ENCODE results near the gene MAPK12. TPM values are rescaled to one million over a fixed set of nuclear protein-coding genes. Genes with fewer than 3 reads are reported as not detected.

MAPK12 gene
- total RNA-seq, 1 experiment from 2014 or later = 86.7 TPM

- ChIA-PET RAD21 (ENCODE audit: low non-redundant PET in 1 of 2, low total read pairs in 2 of 2, uncharacterized antibody in 2 of 2, unreplicated experiment in 2 of 2) (no interaction called here), CTCF (no interaction called here), POLR2A (no interaction called here)
- no peak for TF ChIP-seq JUND (IDR thresholded peaks at IDR 0.05)
- peak in 1 of 3 experiments; percentile 38; a peak in 2 of 6 replicates for TF ChIP-seq CTCF (IDR thresholded peaks at IDR 0.05 in 2 of 3, conservative IDR thresholded peaks at IDR 0.05 in 1 of 3; ENCODE audit: borderline replicate concordance in 1 of 3, insufficient read depth in 1 of 3, low read depth in 2 of 3, low read length in 2 of 3)
- Histone ChIP-seq H4K20me1 (ENCODE audit: insufficient read depth) (no peaks in the 10 kb centered on the region), H3K9me3 (ENCODE audit: control insufficient read depth in 1 of 2, insufficient read depth in 1 of 2, low read depth in 1 of 2, low read length in 2 of 2) (no peaks in the 10 kb centered on the region), H3K36me3 (ENCODE audit: control insufficient read depth in 1 of 2, insufficient read depth in 2 of 2, low read length in 2 of 2) (peaks cover 0 to 17% of the 10 kb centered on the region in 2 experiments; a peak in 1 of 4 replicates), H3K79me2 (ENCODE audit: insufficient read depth, low read length) (peaks cover 77% of the 10 kb centered on the region), H3K4me1 (ENCODE audit: control insufficient read depth in 1 of 2, insufficient read depth in 2 of 2, low read length in 2 of 2) (peaks cover 28 to 69% of the 10 kb centered on the region in 2 experiments), H2AFZ (ENCODE audit: low read depth, low read length, poor library complexity, severe bottlenecking) (no peak overlapping the region), H3K4me3 (replicated peaks in 1 of 2; ENCODE audit: low read depth in 1 of 2, low read length in 2 of 2) (peak overlapping the region; percentile 93 to 95), H3K9me2 (ENCODE audit: insufficient read depth) (no peaks in the 10 kb centered on the region), H3K9ac (ENCODE audit: low read length) (peak overlapping the region; percentile 92; the same call in 1 of the 2 replicates), H3K27ac (ENCODE audit: low read depth, low read length) (peak overlapping the region; percentile 81), H3K27me3 (ENCODE audit: insufficient read depth, low read length) (no peaks in the 10 kb centered on the region), H3K4me2 (ENCODE audit: low read length) (peak overlapping the region; percentile 92)
- ATAC-seq (no peak), DNase-seq (ENCODE audit: low read depth, low spot score) (no peak)
- BruUV-seq (replicated peaks) = no TSS peak
- intact Hi-C loops (cut with micrococcal nuclease) = no loop called here
These were observed 15.0 kb downstream of the MAPK12 start for GRCh38 chr22:50246242-50247175.

- H3K9ac ChIP-seq (ENCODE audit: low read length) = peak overlapping the region; percentile 92
- BruUV-seq (replicated peaks) = TSS peak; percentile 58
- H2AFZ ChIP-seq (ENCODE audit: low read depth, low read length, poor library complexity, severe bottlenecking) = no peak overlapping the region
- DNase-seq (ENCODE audit: low read depth, low spot score) (no peak), ATAC-seq (peak; percentile 45)
- peak overlapping the region; percentile 93 to 95 for H3K4me3 ChIP-seq (replicated peaks in 1 of 2; ENCODE audit: low read depth in 1 of 2, low read length in 2 of 2)
- H3K27me3 ChIP-seq (ENCODE audit: insufficient read depth, low read length) = no peaks in the 10 kb centered on the region
- CTCF ChIA-PET = no interaction called here
- POLR2A ChIA-PET = no interaction called here
- intact Hi-C loops (cut with micrococcal nuclease) = no loop called here
- H3K36me3 ChIP-seq (ENCODE audit: control insufficient read depth in 1 of 2, insufficient read depth in 2 of 2, low read length in 2 of 2) = peaks cover 0 to 18% of the 10 kb centered on the region in 2 experiments; a peak in 1 of 4 replicates
- TF ChIP-seq CBX3 (IDR thresholded peaks at IDR 0.05; ENCODE audit: low read depth) (no peak), JUND (IDR thresholded peaks at IDR 0.05) (peak; percentile 7; the same call in 1 of the 2 replicates), SIN3A (IDR thresholded peaks at IDR 0.05; ENCODE audit: low read depth) (no peak), ATF3 (IDR thresholded peaks at IDR 0.05) (no peak), ZNF274 (IDR thresholded peaks at IDR 0.05; ENCODE audit: low read depth, low read length) (no peak), EZH2 (IDR thresholded peaks at IDR 0.05) (no peak), ZFX (IDR thresholded peaks at IDR 0.05) (peak; percentile 6; the same call in 1 of the 2 replicates), POLR2A (IDR thresholded peaks at IDR 0.05; ENCODE audit: borderline replicate concordance, extremely low read depth, insufficient read depth, insufficient read length) (no peak), POLR2AphosphoS5 (IDR thresholded peaks at IDR 0.05; ENCODE audit: low read depth, low read length) (no peak), TCF7L2 (IDR thresholded peaks at IDR 0.05; ENCODE audit: borderline replicate concordance, extremely low read depth, insufficient read depth, insufficient read length) (no peak), SP1 (IDR thresholded peaks at IDR 0.05; ENCODE audit: low read depth) (no peak), ZBTB33 (IDR thresholded peaks at IDR 0.05; ENCODE audit: extremely low read depth, insufficient replicate concordance, low read length) (no peak)
- H3K27ac ChIP-seq (ENCODE audit: low read depth, low read length) = peak overlapping the region; percentile 81
- peaks cover 82% of the 10 kb centered on the region for H3K79me2 ChIP-seq (ENCODE audit: insufficient read depth, low read length)
- no peaks in the 10 kb centered on the region for H4K20me1 ChIP-seq (ENCODE audit: insufficient read depth)
- peaks cover 30 to 68% of the 10 kb centered on the region in 2 experiments for H3K4me1 ChIP-seq (ENCODE audit: control insufficient read depth in 1 of 2, insufficient read depth in 2 of 2, low read length in 2 of 2)
- H3K4me2 ChIP-seq (ENCODE audit: low read length) = peak overlapping the region; percentile 92
- no peaks in the 10 kb centered on the region for H3K9me3 ChIP-seq (ENCODE audit: control insufficient read depth in 1 of 2, insufficient read depth in 1 of 2, low read depth in 1 of 2, low read length in 2 of 2)
- RAD21 ChIA-PET (ENCODE audit: low non-redundant PET in 1 of 2, low total read pairs in 2 of 2, uncharacterized antibody in 2 of 2, unreplicated experiment in 2 of 2) = no interaction called here
- H3K9me2 ChIP-seq (ENCODE audit: insufficient read depth) = no peaks in the 10 kb centered on the region
These were observed 16.0 kb downstream of the MAPK12 start for GRCh38 chr22:50245214-50246072.
